GM21360 (cell line): Measurements from ENCODE around the gene KLRF1.

Source experiments
- ATAC-seq: cut with Tn5 transposase; IDR thresholded peaks from one replicate; pipeline ENCODE4 v1.9.1; 2021; ENCODE audit warnings: mild to moderate bottlenecking, moderate library complexity; ENCODE audit not compliant: unreplicated experiment

Gene KLRF1

GRCh38 chr12:9808504-9808903 lies 18.8 kb upstream of the KLRF1 start:
- no peak for ATAC-seq

GRCh38 chr12:9809338-9809737 lies 17.9 kb upstream of the KLRF1 start:
- ATAC-seq, result no peak

GRCh38 chr12:9809866-9810265 lies 17.4 kb upstream of the KLRF1 start:
- no peak for ATAC-seq

GRCh38 chr12:9810671-9811070 lies 16.6 kb upstream of the KLRF1 start:
- no peak for ATAC-seq

GRCh38 chr12:9811621-9812020 lies 15.7 kb upstream of the KLRF1 start:
- no peak for ATAC-seq

GRCh38 chr12:9813821-9814798 lies 13.2 kb upstream of the KLRF1 start:
- peak; percentile 92 for ATAC-seq

- ATAC-seq, result no peak
These were observed 6.9 kb upstream of the KLRF1 start for GRCh38 chr12:9820281-9820930.

- ATAC-seq, result no peak
These were observed 2.2 kb downstream of the KLRF1 start for GRCh38 chr12:9829483-9829882.

GRCh38 chr12:9829982-9830381 lies 2.7 kb downstream of the KLRF1 start:
- ATAC-seq, result no peak

GRCh38 chr12:9831720-9832119 lies 4.4 kb downstream of the KLRF1 start:
- no peak for ATAC-seq

- no peak for ATAC-seq
These were observed 16.1 kb downstream of the KLRF1 start for GRCh38 chr12:9843407-9843806.

GRCh38 chr12:9848899-9849298 lies 21.6 kb downstream of the KLRF1 start:
- ATAC-seq, result no peak

GRCh38 chr12:9851050-9851449 lies 23.8 kb downstream of the KLRF1 start:
- ATAC-seq, result no peak

GRCh38 chr12:9851927-9852326 lies 24.6 kb downstream of the KLRF1 start:
- ATAC-seq, result no peak

GRCh38 chr12:9856151-9856550 lies 28.9 kb downstream of the KLRF1 start:
- ATAC-seq, result no peak

- ATAC-seq, result no peak
These were observed 29.6 kb downstream of the KLRF1 start for GRCh38 chr12:9856894-9857293.

GRCh38 chr12:9858135-9858534 lies 30.9 kb downstream of the KLRF1 start:
- ATAC-seq, result no peak

GRCh38 chr12:9864913-9865675 lies 37.8 kb downstream of the KLRF1 start:
- no peak for ATAC-seq

GRCh38 chr12:9866860-9867269 lies 39.6 kb downstream of the KLRF1 start:
- no peak for ATAC-seq

GRCh38 chr12:9867531-9867930 lies 40.2 kb downstream of the KLRF1 start:
- ATAC-seq, result no peak

GRCh38 chr12:9868311-9868801 lies 41.1 kb downstream of the KLRF1 start:
- no peak for ATAC-seq
